Cardiac muscle cell (in vitro differentiated cells and primary cell): Measurements from ENCODE around the gene ZMIZ2. TPM values are rescaled to one million over a fixed set of nuclear protein-coding genes. Genes with fewer than 3 reads are reported as not detected.
"Not testable (repeated sequence)": the region's sequence is repeated elsewhere in the genome, so short reads cannot be mapped to it uniquely, and the experiment has no call there.

Experiments used
- DNase-seq, 2 donors: peaks; one replicate each; pipeline versions ENCODE4 v3.0.0 to v3.0.0-alpha.2; 2010 to 2017; ENCODE audit warnings: low read depth in 1 of 2, low spot score in 1 of 2
- H3K27ac ChIP-seq: fragments of 200-600 bp; sonication (generic); 2 replicates; pipeline ENCODE4 v1.5.1; 2016
- H3K27me3 ChIP-seq: fragments of 200-600 bp; sonication (generic); 2 replicates; pipeline ENCODE4 v1.6.0; 2016; ENCODE audit warnings: control low read depth
- H3K36me3 ChIP-seq: fragments of 200-600 bp; sonication (generic); 2 replicates; pipeline ENCODE4 v1.5.1; 2016; ENCODE audit warnings: control low read depth
- H3K4me1 ChIP-seq: fragments of 200-600 bp; sonication (generic); 2 replicates; pipeline ENCODE4 v1.8.1; 2017; ENCODE audit warnings: low read depth, mild to moderate bottlenecking, mixed run types
- H3K4me3 ChIP-seq: fragments of 200-600 bp; sonication (generic); 2 replicates; pipeline ENCODE4 v1.5.1; 2016; ENCODE audit warnings: mild to moderate bottlenecking
- H3K9me3 ChIP-seq: fragments of 200-600 bp; sonication (generic); 2 replicates; pipeline ENCODE4 v1.5.1; 2017; ENCODE audit warnings: low read depth, mild to moderate bottlenecking, control low read depth
- CTCF ChIP-seq: IDR thresholded peaks from 2 replicates; pipeline ENCODE4 v1.5.1; 2012; ENCODE audit warnings: low read depth, mild to moderate bottlenecking, low read length
- polyA plus RNA-seq: library from polyadenylated mRNA; unstranded; fragments of >200 nt; fragmentation: Nextera tagmentation; extraction: Ambion mirVana; gene quantifications from 2 replicates; pipeline ENCODE4 v1.2.1, GENCODE V29; 2016
- total RNA-seq: library from RNA; depleted of rRNA; stranded (reverse); fragments of >200 nt; gene quantifications from 2 replicates; pipeline ENCODE4 v1.2.3, GENCODE V29; 2016

Gene ZMIZ2
- total and polyA plus RNA-seq, 2 experiments from 2014 or later, result 47.7 to 58.9 TPM

DNA sequence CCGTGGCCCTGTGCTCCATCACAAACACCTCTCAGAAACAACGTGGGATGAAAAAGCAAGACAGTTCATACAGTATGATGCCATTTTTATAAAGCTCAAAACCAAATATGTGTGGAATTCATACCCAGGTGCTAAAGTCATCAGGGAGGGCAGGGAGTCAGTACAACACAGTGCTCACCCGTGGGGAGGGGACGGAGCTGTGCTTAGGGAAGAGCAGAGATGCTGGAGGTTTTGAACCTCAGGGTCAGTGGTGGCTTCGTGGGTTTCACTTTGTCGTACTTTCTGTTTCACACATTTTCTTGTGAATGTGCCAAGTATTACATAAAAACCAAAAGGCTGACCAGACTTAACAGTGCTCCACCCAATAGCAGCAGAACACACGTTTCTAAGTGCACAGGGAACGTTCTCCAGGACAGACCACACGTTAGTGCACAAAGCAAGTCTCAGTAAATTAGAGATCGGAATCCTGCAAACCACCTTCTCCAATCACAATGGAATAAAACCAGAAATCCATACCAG, 21.2 kb downstream of the ZMIZ2 start:
- H3K9me3 ChIP-seq, result no peaks in the 10 kb centered on the region
- H3K27me3 ChIP-seq, result no peaks in the 10 kb centered on the region
- no peak overlapping the region for H3K4me3 ChIP-seq
- no peak for TF ChIP-seq CTCF
- peaks cover 23% of the 10 kb centered on the region for H3K36me3 ChIP-seq
- H3K27ac ChIP-seq, result peak overlapping the region; percentile 76
- peak in 1 of 2 donors; percentile 66 for DNase-seq
- no peaks in the 10 kb centered on the region for H3K4me1 ChIP-seq

DNA sequence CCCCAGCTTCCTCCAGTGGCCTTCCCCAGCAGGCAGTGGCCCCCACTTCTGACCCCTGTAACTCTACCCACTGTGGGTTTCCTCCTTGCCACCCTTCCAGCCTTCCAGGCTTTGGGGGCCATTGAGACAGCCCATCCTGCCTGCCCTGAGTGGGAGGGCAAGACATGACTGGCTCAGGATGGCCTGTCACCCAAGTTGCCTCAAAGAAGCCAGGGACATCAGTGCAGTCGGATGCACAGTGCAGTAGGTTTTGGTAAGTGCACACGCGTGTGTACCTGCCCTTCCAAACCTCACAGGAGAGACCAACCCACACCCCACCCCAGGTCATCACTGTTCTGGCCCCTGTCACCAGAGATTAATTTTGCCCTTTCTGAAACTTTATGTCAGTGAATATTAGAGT, 22.7 kb downstream of the ZMIZ2 start:
- Histone ChIP-seq H3K27ac (no peak overlapping the region), H3K4me3 (no peak overlapping the region), H3K9me3 (no peaks in the 10 kb centered on the region), H3K4me1 (no peaks in the 10 kb centered on the region), H3K27me3 (no peaks in the 10 kb centered on the region), H3K36me3 (peaks cover 9% of the 10 kb centered on the region)
- no peak for DNase-seq
- TF ChIP-seq CTCF, result no peak

- TF ChIP-seq CTCF, result no peak
- Histone ChIP-seq H3K27ac (no peak overlapping the region), H3K4me1 (no peaks in the 10 kb centered on the region), H3K36me3 (peaks cover under 1% of the 10 kb centered on the region), H3K4me3 (no peak overlapping the region), H3K9me3 (no peaks in the 10 kb centered on the region), H3K27me3 (no peaks in the 10 kb centered on the region)
- no peak for DNase-seq
Observed at GRCh38 chr7:44772440-44772839, 23.8 kb downstream of the ZMIZ2 start.

DNA sequence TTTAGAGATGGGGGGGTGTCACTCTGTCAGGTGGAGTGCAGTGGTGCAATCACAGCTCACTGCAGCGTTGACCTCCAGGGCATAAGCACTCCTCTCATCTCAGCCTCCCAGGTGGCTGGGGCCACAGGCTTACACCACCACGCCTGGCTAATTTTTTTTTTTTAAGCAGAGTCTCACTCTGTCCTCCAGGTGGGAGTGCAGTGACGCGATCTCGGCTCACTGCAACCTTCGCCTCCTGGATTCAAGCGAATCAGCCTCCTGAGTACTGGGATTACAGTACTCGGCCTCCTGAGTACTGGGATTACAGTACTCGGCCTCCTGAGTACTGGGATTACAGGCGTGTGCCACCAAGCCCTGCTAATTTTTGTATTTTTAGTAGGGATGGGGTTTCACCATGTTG, 24.2 kb downstream of the ZMIZ2 start:
- Histone ChIP-seq H3K4me1 (no peaks in the 10 kb centered on the region), H3K27ac (no peak overlapping the region), H3K36me3 (no peaks in the 10 kb centered on the region), H3K4me3 (no peak overlapping the region), H3K27me3 (no peaks in the 10 kb centered on the region), H3K9me3 (no peaks in the 10 kb centered on the region)
- no peak for TF ChIP-seq CTCF
- no peak for DNase-seq

- DNase-seq, H3K36me3 ChIP-seq, H3K27me3 ChIP-seq, H3K4me1 ChIP-seq, H3K4me3 ChIP-seq, H3K9me3 ChIP-seq, H3K27ac ChIP-seq: not testable (repeated sequence)
Observed at GRCh38 chr7:44774486-44774885, 25.8 kb downstream of the ZMIZ2 start.

- Histone ChIP-seq H3K27me3 (no peaks in the 10 kb centered on the region), H3K9me3 (no peaks in the 10 kb centered on the region), H3K4me3 (no peak overlapping the region), H3K27ac (no peak overlapping the region), H3K36me3 (no peaks in the 10 kb centered on the region), H3K4me1 (no peaks in the 10 kb centered on the region)
- TF ChIP-seq CTCF, result no peak
- DNase-seq, result no peak
Observed at GRCh38 chr7:44775383-44776107, 26.9 kb downstream of the ZMIZ2 start.
